GM19324 (cell line): ENCODE measurements around the gene GRK2.
A peak's percentile ranks its signal among the peaks of the same experiment; 100 is the strongest.

Experiments used
- ATAC-seq: cut with Tn5 transposase; IDR thresholded peaks from one replicate; pipeline ENCODE4 v1.9.1; 2021; ENCODE audit warnings: mild to moderate bottlenecking, moderate library complexity; ENCODE audit not compliant: unreplicated experiment, low FRiP score

Gene GRK2

DNA sequence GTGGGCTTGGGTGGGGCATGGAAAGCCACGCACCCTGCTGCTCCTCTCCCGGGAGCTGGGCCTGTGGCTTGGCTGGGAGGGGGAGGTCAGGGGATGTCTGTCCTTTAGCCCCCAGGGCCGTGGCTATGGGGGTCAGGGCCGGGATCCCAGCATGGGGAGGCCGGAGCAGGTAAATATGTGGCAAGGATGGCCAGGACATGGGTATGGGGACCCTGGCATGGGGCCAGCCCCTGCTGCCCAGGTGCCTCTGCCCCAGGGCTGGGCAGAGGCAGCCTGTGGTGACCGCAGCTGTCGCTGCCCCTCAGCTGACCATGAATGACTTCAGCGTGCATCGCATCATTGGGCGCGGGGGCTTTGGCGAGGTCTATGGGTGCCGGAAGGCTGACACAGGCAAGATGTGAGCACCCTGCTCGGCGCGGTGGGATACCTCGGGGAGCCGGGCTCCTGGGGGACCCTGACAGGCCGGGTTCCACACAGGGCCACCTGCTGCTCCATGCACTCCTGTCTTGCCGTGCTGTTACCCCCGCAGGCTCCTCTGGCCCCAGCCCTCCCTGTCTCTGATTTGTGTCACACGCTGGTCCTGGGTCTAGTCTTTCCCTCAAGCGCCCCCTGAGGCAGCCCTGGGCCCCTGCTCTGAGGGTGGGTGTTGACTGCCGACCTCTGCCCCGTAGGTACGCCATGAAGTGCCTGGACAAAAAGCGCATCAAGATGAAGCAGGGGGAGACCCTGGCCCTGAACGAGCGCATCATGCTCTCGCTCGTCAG, 14.7 kb downstream of the GRK2 start:
- no peak for ATAC-seq

DNA sequence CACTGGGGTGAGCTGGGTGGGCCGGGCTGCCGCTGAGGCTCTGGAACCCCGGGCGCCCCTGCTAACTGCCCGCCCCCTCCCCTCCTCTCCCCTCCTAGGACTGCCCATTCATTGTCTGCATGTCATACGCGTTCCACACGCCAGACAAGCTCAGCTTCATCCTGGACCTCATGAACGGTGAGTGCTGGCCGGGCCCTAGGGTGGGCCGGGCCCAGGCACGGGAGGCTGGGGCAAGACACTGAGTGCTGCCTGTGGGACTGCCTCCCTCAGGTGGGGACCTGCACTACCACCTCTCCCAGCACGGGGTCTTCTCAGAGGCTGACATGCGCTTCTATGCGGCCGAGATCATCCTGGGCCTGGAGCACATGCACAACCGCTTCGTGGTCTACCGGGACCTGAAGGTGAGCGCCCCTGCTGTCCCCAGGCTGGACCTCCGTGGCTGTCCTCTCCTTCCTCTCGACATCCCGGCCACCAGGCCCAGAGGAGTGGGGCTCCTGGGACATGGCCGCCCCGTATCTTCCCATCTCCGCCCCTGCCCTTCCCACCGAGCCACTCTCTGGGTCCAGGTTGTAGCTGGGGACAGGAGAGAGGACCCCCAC, 15.4 kb downstream of the GRK2 start:
- ATAC-seq, result no peak

DNA sequence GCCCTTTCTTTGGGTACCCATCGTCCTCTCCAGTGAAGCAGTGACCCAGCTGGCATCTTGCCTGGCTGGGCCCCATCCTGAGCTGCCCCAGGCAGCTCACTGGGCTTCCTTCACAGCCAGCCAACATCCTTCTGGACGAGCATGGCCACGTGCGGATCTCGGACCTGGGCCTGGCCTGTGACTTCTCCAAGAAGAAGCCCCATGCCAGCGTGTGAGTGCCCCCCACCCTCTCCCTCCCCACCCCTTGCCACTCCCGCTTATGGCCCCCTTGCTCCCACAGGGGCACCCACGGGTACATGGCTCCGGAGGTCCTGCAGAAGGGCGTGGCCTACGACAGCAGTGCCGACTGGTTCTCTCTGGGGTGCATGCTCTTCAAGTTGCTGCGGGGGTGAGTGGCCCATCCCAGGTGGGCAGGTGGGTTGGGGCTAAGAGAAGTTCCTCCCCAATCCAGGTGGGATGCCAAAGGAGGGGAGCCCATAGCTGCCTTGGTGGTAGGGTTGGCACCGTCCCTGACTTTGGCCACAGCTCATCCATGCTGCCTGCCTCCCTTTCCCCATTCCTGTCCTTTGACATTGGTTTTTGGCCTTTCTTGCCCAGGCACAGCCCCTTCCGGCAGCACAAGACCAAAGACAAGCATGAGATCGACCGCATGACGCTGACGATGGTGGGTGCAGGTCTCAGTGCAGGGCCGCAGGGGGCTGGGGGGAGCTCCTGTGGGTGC, 16.0 kb downstream of the GRK2 start:
- ATAC-seq, result no peak

DNA sequence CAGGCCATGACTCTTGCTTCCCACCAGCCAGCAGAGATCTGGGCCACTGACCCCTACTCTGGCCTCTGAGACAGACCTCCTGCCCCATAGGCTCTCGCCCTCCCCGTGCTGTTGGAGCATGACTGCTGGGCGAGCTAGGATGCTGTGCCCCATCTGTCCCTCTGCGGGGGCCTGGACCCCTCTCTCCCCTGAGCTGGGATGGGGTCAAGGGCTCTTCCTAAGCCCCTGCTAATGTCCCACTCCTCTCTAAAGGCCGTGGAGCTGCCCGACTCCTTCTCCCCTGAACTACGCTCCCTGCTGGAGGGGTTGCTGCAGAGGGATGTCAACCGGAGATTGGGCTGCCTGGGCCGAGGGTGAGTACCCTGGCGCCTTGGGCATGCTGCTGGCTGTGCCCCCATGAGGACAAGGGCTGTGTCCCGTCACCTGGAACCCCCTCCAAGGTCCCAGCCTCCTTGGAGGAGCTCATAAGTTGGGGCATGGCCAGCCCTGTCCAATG, 16.7 kb downstream of the GRK2 start:
- ATAC-seq, result no peak

DNA sequence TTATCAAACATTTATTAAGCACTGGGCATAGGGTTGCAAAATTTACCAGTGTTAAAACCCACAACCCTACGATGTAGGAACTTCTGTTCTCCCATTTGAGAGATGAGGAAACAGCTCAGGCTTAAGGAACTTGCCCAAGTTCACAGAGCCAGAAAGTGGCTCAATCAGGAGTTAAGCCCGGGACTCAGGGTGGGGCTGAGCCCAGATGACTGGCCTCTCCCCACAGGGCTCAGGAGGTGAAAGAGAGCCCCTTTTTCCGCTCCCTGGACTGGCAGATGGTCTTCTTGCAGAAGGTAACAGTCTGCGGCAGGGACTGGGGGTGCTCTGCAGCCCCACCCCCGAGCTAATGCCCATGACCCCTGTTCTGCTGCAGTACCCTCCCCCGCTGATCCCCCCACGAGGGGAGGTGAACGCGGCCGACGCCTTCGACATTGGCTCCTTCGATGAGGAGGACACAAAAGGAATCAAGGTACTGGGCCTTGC, 17.2 kb downstream of the GRK2 start:
- no peak for ATAC-seq

DNA sequence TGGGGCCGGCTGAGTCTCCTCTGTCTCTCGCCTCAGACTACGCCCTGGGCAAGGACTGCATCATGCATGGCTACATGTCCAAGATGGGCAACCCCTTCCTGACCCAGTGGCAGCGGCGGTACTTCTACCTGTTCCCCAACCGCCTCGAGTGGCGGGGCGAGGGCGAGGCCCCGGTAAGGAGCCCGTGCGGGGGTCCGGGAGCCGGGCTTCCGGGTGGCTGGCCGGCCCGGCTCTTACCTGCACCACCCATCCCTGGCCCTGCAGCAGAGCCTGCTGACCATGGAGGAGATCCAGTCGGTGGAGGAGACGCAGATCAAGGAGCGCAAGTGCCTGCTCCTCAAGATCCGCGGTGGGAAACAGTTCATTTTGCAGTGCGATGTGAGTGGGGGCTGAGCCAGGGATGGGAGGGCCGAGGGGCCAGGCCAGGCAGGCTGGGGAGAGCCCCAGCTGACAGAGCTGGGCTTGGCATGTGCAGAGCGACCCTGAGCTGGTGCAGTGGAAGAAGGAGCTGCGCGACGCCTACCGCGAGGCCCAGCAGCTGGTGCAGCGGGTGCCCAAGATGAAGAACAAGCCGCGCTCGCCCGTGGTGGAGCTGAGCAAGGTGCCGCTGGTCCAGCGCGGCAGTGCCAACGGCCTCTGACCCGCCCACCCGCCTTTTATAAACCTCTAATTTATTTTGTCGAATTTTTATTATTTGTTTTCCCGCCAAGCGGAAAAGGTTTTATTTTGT, 18.7 kb downstream of the GRK2 start:
- no peak for ATAC-seq

DNA sequence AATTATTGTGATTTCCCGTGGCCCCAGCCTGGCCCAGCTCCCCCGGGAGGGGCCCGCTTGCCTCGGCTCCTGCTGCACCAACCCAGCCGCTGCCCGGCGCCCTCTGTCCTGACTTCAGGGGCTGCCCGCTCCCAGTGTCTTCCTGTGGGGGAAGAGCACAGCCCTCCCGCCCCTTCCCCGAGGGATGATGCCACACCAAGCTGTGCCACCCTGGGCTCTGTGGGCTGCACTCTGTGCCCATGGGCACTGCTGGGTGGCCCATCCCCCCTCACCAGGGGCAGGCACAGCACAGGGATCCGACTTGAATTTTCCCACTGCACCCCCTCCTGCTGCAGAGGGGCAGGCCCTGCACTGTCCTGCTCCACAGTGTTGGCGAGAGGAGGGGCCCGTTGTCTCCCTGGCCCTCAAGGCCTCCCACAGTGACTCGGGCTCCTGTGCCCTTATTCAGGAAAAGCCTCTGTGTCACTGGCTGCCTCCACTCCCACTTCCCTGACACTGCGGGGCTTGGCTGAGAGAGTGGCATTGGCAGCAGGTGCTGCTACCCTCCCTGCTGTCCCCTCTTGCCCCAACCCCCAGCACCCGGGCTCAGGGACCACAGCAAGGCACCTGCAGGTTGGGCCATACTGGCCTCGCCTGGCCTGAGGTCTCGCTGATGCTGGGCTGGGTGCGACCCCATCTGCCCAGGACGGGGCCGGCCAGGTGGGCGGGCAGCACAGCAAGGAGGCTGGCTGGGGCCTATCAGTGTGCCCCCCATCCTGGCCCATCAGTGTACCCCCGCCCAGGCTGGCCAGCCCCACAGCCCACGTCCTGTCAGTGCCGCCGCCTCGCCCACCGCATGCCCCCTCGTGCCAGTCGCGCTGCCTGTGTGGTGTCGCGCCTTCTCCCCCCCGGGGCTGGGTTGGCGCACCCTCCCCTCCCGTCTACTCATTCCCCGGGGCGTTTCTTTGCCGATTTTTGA, 19.5 kb downstream of the GRK2 start:
- ATAC-seq, result no peak

DNA sequence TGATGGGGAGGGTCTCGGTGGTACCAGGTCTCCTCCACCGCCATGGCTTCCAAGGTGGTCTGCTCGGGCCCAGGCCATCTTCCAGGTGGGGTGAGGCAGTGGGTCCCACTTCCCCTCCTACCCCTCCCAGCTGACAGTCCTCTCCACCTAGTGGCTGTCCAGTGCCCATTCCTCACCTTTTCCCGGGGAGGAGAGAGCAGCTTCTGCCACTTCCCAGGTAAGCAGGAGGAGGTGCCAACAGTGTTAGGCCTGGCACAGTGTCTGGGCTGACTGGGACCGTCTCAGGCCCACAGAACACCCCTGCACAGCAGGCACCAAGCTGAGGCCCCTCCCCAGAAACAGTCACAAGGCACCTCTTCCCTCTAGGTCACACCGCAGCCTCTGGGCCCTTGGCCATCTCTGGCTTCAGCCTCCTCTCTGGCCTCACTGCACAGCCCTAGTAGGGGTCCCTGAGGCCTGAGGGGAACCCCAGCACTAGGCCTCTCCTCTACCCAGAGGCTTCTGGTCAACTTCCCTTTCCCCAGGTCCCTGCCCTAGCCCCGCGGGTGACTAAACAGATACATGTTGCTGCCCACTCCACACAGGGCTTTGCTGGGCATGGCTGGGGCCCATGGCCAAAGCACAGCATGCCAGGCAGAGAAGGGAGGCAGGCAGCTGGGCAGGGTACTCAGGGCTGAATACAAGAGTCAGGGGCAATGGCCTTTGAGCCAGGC, 20.5 kb downstream of the GRK2 start:
- no peak for ATAC-seq

DNA sequence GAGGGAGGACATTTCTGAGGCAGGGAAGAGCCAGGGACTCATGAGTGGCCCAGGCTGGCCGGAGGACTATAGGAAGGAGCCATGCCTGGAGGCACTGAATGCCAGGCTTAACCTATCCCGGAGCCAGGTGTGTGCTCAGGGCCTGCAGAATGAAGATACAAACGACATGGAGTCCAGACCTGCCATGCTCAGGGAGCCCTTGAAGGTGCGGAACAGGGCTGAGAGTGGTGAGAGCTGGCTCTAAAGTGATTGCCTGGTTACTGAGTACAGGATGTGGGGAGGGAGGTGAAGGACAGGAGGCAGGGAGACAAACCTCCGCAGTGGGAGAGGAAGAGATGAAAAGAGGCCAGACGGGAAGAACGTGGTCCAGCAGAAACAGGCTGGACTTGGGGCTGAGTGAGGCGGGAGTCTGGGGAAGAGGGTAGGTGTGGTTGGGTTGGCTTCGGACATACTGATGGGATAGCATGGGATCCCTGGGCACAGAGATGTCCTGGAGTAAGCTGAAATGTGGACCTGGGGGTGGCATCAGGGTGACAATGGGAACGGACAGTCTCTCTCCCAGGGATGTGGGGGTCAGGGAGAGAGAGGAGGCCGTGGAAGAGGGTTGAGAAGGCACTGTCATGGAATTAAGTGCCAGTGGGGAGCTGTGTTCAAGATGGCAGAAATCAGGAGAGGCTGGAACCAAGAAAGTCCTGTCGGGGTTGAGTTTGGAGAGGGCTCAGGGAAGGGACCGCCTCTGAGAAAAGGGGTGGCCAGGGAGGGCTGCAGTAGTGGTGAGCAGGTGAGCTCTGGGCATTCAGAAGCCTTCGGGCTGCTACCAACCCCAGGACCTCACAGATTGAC, 21.3 kb downstream of the GRK2 start:
- no peak for ATAC-seq

DNA sequence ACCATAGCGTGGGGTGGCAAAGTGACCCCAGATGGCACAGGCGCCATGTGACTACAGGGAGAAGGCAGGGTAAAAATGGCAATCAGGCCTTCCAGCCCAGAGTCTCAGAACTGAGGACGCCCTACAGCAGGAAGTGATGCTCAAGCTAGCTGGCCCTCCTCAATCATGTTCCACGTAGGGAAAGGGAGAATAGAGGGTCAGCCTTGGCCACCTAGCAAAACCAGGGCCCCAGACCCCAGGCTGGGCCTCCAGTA, 21.9 kb downstream of the GRK2 start:
- ATAC-seq, result no peak

DNA sequence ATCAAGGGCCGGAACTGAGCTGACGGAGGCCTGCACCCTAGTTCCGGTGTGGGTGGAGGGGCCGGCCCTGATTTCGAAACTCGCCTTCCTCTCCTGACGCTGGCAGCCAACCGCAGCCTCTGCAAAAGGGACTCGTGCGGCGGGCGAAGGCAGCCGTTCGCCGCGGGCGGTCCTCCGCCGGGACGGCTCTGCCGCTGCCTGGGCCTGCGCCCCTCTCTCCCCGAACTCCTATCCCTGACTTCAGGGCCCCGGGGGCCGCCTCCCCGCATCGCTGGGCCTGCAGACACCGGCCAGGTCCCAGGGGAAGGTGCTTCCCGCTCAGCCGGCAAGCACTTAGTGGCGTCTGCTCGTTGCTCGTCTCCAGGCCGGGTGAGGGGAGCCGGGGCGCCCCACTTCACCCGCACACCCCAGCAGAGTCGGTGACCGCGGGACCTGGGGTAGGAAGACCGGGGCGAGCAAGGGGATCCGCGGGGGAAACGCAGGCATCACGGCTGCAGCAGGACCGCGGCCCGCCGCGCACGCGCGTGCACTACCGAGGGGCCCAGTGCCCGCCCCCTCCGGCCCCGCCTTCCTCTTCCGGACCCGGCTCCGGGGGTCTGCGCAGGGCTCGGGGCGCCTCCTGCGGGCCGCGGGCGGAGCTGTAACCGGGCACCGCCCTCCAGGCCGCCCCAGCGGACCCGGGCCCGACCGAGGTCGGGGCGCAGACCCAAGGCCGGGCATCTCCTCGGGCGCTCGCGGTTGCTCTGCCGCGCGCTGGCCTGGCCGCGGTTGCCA, 22.4 kb downstream of the GRK2 start:
- ATAC-seq, result peak; percentile 82

DNA sequence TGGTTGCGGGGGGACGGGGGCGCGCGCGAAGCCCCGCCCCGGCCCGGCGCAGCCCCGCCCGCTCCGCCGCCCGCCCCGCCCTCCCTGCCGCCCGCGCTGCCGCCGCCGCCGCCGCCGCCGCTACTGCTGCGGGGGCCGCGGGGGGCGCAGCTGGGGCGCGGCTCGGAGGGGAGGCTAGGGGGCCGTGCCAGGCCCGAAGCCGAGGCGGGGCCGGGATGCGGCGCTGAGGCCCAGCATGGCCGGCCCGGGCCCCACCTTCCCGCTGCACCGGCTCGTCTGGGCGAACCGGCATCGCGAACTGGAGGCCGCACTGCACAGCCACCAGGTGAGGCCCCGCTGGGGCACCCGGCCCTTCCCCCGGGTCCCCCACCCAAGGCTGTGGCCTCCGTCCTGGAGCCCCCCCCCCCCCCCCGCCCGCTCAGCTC, 23.0 kb downstream of the GRK2 start, which contains the start of gene ANKRD13D:
Gene ANKRD13D (plus strand): TSS at position 78 of the 425 bp plus-strand sequence. CDS start 158 bp downstream, at position 236.
- peak; percentile 52 for ATAC-seq

DNA sequence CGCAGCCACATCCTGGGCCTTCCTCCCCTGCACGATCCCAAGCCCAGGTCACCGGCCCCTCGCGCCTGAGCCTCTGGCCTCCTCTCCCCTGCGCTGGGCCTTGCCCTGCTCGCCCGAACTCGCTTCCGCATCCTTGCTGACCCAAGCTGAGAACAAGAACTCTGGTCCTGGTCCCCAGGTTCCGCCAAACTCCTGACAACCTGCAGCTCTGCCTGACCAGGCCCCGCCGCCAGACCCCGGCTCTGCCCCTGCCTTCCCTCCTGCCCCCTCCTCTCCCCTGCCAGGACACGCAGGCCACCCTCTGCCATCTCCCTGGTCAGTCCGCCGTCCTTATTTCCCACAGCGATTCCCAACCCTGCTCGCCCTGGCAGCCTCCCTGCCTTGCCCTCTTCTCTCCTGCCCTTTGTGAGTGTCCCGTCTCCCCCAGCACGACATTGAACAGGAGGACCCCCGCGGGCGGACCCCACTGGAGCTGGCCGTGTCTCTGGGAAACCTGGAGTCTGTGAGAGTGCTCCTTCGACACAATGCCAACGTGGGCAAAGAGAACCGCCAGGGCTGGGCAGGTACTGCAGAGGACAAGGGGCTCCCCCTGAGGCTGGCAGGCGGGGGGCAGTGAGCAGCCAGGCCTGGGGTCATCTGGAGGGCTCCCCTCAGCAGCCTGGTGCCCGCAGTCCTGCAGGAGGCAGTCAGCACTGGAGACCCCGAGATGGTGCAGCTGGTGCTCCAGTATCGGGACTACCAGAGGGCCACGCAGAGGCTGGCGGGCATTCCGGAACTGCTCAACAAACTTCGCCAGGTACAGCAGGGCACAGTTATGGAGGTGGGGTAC, 23.6 kb downstream of the GRK2 start:
- ATAC-seq, result no peak

DNA sequence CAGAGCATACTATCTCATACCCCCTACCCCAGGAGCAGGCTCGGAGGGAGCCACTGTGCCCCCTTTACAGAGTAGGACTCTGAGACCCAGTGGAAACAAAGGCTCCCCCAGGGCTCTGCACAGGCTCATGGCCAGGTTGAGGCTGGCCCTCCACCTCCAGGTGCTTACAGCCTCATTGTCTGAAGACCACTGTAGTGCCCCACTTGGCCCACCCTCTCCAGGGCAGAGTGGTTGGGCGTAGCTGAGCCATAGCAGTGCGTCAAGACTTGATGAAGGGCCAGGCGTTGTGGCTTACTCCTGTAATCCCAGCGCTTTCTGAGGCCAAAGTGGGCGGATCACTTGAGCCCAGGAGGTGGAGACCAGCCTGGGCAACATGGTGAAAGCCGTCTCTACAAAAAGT, 24.5 kb downstream of the GRK2 start:
- ATAC-seq, result no peak

DNA sequence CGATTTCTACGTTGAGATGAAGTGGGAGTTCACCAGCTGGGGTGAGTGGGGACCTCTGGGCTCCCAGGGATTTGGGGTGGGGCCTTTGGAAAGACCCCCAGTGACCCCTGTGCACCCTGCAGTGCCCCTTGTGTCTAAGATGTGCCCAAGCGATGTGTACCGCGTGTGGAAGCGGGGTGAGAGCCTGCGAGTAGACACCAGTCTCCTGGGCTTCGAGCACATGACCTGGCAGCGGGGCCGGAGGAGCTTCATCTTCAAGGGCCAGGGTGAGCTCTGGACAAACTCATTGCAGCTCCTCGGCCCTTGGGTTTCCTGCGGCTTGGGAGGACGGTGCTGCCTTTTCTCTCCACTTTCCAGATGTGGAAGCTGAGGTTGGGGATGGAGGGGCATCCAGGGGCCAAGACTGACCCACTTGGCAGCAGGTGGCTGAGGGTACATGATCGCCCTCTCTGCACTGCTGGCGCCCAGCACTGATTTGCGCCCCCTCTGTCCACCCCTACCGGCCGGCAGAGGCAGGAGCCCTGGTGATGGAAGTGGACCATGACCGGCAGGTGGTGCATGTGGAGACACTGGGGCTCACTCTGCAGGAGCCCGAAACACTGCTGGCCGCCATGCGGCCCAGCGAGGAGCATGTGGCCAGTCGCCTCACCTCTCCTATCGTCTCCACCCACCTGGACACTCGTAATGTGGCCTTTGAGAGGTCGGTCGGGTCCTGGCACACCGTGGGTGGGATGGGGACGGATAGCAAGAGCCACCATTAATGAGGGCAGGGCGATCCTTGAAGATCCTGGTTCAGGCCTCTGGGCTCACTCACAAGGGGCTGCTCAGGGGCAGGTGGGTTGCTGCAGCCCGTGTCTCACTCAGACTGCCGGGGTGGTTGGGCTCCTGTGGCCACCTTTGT, 25.5 kb downstream of the GRK2 start:
- no peak for ATAC-seq

DNA sequence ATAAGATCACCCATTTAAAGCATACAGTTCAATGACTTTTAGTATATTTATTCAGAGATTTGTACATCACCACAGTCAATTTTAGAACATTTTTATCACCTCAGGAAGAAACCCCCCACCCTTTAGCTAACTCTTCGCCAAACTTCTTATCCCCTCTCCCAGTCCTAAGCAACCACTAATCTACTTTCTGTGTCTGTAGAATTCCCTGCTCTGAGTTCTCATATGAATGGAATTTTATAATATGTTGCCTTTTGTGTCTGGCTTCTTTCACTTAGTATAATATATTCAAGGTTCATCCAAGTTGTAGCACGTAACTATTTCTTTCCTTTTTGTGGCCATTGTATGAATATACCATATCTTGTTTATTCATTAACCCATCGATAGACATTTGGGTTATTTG, 26.4 kb downstream of the GRK2 start:
- ATAC-seq, result no peak
